Hepatocyte (in vitro differentiated cells): ENCODE results near the gene ACBD3. TPM values are rescaled to one million over a fixed set of nuclear protein-coding genes. Genes with fewer than 3 reads are reported as not detected.
A peak's percentile ranks its signal among the peaks of the same experiment; 100 is the strongest.

Experiments used
- DNase-seq: peaks from one replicate; pipeline ENCODE4 v3.0.0-alpha.2; 2016; ENCODE audit warnings: low spot score
- H2AFZ ChIP-seq: fragments of 200-600 bp; sonication (generic); 2 replicates; pipeline ENCODE4 v1.6.0; 2016; ENCODE audit warnings: antibody characterized with exemption, mild to moderate bottlenecking
- H3K27ac ChIP-seq: fragments of 200-600 bp; sonication (generic); 2 replicates; pipeline ENCODE4 v1.5.1; 2016; ENCODE audit warnings: mild to moderate bottlenecking
- H3K27me3 ChIP-seq: fragments of 200-600 bp; sonication (generic); 2 replicates; pipeline ENCODE4 v1.6.1; 2016
- H3K36me3 ChIP-seq: fragments of 200-600 bp; sonication (generic); replicated peaks from 2 replicates; pipeline ENCODE4 v1.5.1; 2016; ENCODE audit warnings: low read depth; ENCODE audit not compliant: insufficient read depth
- H3K4me1 ChIP-seq: fragments of 200-600 bp; sonication (generic); 2 replicates; pipeline ENCODE4 v1.5.1; 2016; ENCODE audit warnings: mild to moderate bottlenecking, moderate library complexity; ENCODE audit not compliant: insufficient read depth
- H3K4me2 ChIP-seq: fragments of 200-600 bp; sonication (generic); 2 replicates; pipeline ENCODE4 v1.6.0; 2016
- H3K4me3 ChIP-seq: fragments of 200-600 bp; sonication (generic); 2 replicates; pipeline ENCODE4 v1.5.1; 2016; ENCODE audit warnings: mild to moderate bottlenecking
- H3K79me2 ChIP-seq: fragments of 200-600 bp; sonication (generic); 2 replicates; pipeline ENCODE4 v1.6.0; 2017; ENCODE audit warnings: mild to moderate bottlenecking
- H3K9me2 ChIP-seq: fragments of 200-600 bp; sonication (generic); replicated peaks from 2 replicates; pipeline ENCODE4 v1.6.0; 2017; ENCODE audit warnings: mild to moderate bottlenecking; ENCODE audit not compliant: insufficient read depth
- H3K9me3 ChIP-seq: fragments of 200-600 bp; sonication (generic); 2 replicates; pipeline ENCODE4 v1.5.1; 2016; ENCODE audit warnings: low read depth, mild to moderate bottlenecking
- H4K20me1 ChIP-seq: fragments of 200-600 bp; sonication (generic); 2 replicates; pipeline ENCODE4 v1.6.0; 2016; ENCODE audit warnings: mild to moderate bottlenecking; ENCODE audit not compliant: insufficient read depth, poor library complexity, severe bottlenecking
- EZH2 ChIP-seq: fragments of 200-600 bp; sonication (generic); IDR thresholded peaks from 2 replicates; pipeline ENCODE4 v1.6.1; 2016; ENCODE audit warnings: antibody characterized with exemption, mild to moderate bottlenecking, borderline replicate concordance
- EZH2phosphoT487 ChIP-seq: fragments of 200-600 bp; sonication (generic); IDR thresholded peaks from one replicate; pipeline ENCODE4 v1.6.1; 2018; ENCODE audit warnings: antibody characterized with exemption, mild to moderate bottlenecking, low read depth, moderate library complexity; ENCODE audit not compliant: unreplicated experiment, severe bottlenecking
- WGBS: methylation state at CpG from one replicate; pipeline ENCODE4 v1.1.6; 2016; ENCODE audit warnings: low lambda C conversion rate; ENCODE audit errors: missing lambda C conversion rate; 5-methylcytosine and 5-hydroxymethylcytosine counted together
- polyA plus RNA-seq: library from polyadenylated mRNA; unstranded; fragments of >200 nt; fragmentation: Nextera tagmentation; extraction: Ambion mirVana; gene quantifications from 2 replicates; pipeline ENCODE4 v1.2.1, GENCODE V29; 2016
- total RNA-seq: library from RNA; depleted of rRNA; stranded (reverse); fragments of >200 nt; gene quantifications from 2 replicates; pipeline ENCODE4 v1.2.3, GENCODE V29; 2014
- TF ChIP-seq, protein P1 (sequence below): fragments of 200-600 bp; sonication (generic); IDR thresholded peaks from 2 replicates; pipeline ENCODE4 v1.5.1; 2016; ENCODE audit warnings: antibody characterized with exemption, mild to moderate bottlenecking; ENCODE audit not compliant: poor library complexity

ACBD3 gene
- total and polyA plus RNA-seq, 2 experiments from 2014 or later = 50.8 to 60.3 TPM

DNA sequence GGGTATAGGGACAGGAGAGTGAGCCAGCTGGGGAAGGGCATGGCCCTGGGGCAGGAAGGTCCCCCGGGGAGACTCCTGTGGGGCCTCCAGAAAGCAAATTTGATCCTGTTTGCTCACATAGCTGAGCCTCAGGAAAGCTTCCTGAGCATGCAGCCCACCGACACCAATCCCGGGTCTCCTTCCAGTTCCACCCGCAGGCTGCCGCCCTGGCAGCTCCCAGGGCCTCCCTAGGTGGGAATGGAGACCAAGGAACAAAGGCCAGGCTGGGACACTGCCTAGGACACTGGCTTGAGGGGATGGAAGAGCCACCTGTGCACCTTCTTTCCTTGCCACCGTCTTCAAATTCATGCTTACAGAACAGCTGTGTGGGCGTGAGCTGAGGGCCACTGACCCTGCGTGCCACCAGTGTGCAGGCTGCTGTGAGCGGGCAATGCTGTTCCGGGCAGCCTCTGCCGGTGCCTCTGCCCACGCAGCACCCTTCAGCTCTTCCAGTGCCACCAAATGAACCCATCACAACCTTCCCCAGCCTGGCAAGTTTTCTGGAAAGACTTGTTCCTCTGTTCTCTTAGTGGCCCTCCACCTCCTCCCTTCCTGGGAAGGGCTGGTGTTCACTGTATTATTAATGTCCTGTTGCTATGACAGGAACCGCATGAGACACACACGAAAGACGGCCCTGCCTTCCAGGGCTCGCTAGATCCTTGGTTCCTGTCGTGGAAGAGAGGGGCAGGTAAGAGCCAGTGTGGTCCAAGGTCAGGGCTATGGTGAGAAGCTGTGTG is 53.6 kb downstream of the ACBD3 start:
- H3K4me3 ChIP-seq = no peak overlapping the region
- no peaks in the 10 kb centered on the region for H3K36me3 ChIP-seq
- no peaks in the 10 kb centered on the region for H3K79me2 ChIP-seq
- H2AFZ ChIP-seq = no peak overlapping the region
- TF ChIP-seq EZH2 (no peak), EZH2phosphoT487 (no peak)
- TF ChIP-seq, protein P1, sequence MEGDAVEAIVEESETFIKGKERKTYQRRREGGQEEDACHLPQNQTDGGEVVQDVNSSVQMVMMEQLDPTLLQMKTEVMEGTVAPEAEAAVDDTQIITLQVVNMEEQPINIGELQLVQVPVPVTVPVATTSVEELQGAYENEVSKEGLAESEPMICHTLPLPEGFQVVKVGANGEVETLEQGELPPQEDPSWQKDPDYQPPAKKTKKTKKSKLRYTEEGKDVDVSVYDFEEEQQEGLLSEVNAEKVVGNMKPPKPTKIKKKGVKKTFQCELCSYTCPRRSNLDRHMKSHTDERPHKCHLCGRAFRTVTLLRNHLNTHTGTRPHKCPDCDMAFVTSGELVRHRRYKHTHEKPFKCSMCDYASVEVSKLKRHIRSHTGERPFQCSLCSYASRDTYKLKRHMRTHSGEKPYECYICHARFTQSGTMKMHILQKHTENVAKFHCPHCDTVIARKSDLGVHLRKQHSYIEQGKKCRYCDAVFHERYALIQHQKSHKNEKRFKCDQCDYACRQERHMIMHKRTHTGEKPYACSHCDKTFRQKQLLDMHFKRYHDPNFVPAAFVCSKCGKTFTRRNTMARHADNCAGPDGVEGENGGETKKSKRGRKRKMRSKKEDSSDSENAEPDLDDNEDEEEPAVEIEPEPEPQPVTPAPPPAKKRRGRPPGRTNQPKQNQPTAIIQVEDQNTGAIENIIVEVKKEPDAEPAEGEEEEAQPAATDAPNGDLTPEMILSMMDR = no peak
- 71% methylated on average over 17 of the region's 17 CpGs for WGBS
- H3K9me2 ChIP-seq = no peaks in the 10 kb centered on the region
- no peak overlapping the region for H3K4me2 ChIP-seq
- H3K9me3 ChIP-seq = no peaks in the 10 kb centered on the region
- H3K4me1 ChIP-seq = peaks cover 24% of the 10 kb centered on the region
- H3K27me3 ChIP-seq = no peaks in the 10 kb centered on the region
- no peak overlapping the region for H3K27ac ChIP-seq
- DNase-seq = no peak
- H4K20me1 ChIP-seq = no peaks in the 10 kb centered on the region

DNA sequence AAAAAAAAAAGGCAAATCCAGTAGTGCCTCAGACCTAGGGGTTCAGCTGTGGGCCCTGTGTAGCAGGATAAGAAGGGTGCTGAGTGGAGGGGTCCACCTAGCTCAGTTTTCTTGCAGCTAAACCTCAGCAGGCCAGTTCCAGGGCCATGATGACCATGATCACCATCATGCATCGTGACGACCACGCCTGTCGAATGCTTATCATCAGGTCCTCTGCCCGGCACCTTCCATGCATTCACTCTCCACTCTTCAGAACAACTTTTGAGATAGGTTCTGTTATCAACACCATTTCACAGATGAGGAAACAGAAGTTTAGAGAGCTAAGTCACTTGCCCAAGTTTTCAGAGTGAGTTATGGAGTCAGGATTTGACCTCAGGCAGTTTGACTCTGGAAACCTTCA is 54.9 kb downstream of the ACBD3 start:
- Histone ChIP-seq H3K9me3 (no peaks in the 10 kb centered on the region), H3K9me2 (no peaks in the 10 kb centered on the region), H3K79me2 (no peaks in the 10 kb centered on the region), H3K4me1 (peaks cover 31% of the 10 kb centered on the region), H3K27ac (no peak overlapping the region), H3K4me3 (no peak overlapping the region), H3K27me3 (no peaks in the 10 kb centered on the region), H3K4me2 (no peak overlapping the region), H3K36me3 (no peaks in the 10 kb centered on the region), H4K20me1 (no peaks in the 10 kb centered on the region), H2AFZ (no peak overlapping the region)
- TF ChIP-seq EZH2 (no peak), EZH2phosphoT487 (no peak)
- TF ChIP-seq, protein P1 = no peak
- WGBS = 85% methylated on average over 5 of the region's 5 CpGs
- no peak for DNase-seq

DNA sequence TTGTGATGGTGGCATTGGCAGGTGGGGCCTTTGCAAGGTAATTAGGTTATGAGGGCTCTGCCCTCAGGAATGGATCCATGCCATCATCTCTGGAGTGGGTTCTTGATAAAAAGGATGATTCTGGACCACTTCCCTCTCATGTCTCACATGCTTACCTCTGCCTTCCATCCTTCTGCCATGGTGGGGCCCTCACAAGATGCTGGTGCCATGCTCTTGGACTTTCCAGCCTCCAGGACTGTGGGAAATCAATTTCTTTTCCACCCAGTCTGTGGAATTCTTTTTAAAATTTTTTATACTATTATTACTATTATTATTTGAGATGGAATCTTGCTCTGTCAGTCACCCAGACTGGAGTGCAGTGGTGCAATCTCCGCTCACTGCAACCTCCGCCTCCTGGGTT is 57.3 kb downstream of the ACBD3 start:
- Histone ChIP-seq H3K4me3 (no peak overlapping the region), H3K36me3 (no peaks in the 10 kb centered on the region), H3K27ac (peak overlapping the region; percentile 93), H3K4me1 (peaks cover 20% of the 10 kb centered on the region), H3K9me3 (no peaks in the 10 kb centered on the region), H3K79me2 (no peaks in the 10 kb centered on the region), H4K20me1 (no peaks in the 10 kb centered on the region), H3K27me3 (no peaks in the 10 kb centered on the region), H3K9me2 (no peaks in the 10 kb centered on the region), H3K4me2 (peak overlapping the region; percentile 69), H2AFZ (no peak overlapping the region)
- TF ChIP-seq, protein P1 = no peak
- TF ChIP-seq EZH2phosphoT487 = no peak
- TF ChIP-seq EZH2 = no peak
- 97% methylated on average over 2 of the region's 2 CpGs for WGBS
- no peak for DNase-seq
